Smooth muscle cell (in vitro differentiated cells): ENCODE measurements around the gene CTTN. TPM values are rescaled to one million over a fixed set of nuclear protein-coding genes. Genes with fewer than 3 reads are reported as not detected.

Experiments
- DNase-seq: peaks from one replicate; lab custom pipeline; 2025; ENCODE audit not compliant: unreplicated experiment; lab: John Stamatoyannopoulos, UW
- H2AFZ ChIP-seq: fragments of 200-600 bp; sonication (generic); 2 replicates; pipeline ENCODE4 v1.6.0; 2016; ENCODE audit warnings: antibody characterized with exemption, low read depth, mild to moderate bottlenecking
- H3F3A ChIP-seq: fragments of 200-600 bp; sonication (generic); 2 replicates; pipeline ENCODE4 v1.6.0; 2017; ENCODE audit warnings: antibody characterized with exemption, low read depth
- H3K27ac ChIP-seq: fragments of 200-600 bp; sonication (generic); 2 replicates; pipeline ENCODE4 v1.5.1; 2016; ENCODE audit warnings: low read depth, mild to moderate bottlenecking
- H3K27me3 ChIP-seq: fragments of 200-600 bp; sonication (generic); 2 replicates; pipeline ENCODE4 v1.6.1; 2016; ENCODE audit warnings: low read depth, mild to moderate bottlenecking
- H3K36me3 ChIP-seq: fragments of 200-600 bp; sonication (generic); 2 replicates; pipeline ENCODE4 v1.5.1; 2016; ENCODE audit warnings: low read depth
- H3K4me1 ChIP-seq: fragments of 200-600 bp; sonication (generic); 2 replicates; pipeline ENCODE4 v1.5.1; 2016; ENCODE audit warnings: low read depth
- H3K4me2 ChIP-seq: fragments of 200-600 bp; sonication (generic); 2 replicates; pipeline ENCODE4 v1.6.0; 2016; ENCODE audit warnings: mild to moderate bottlenecking
- H3K4me3 ChIP-seq: fragments of 200-600 bp; sonication (generic); 2 replicates; pipeline ENCODE4 v1.5.1; 2016; ENCODE audit warnings: mild to moderate bottlenecking
- H3K79me2 ChIP-seq: fragments of 200-600 bp; sonication (generic); 2 replicates; pipeline ENCODE4 v1.6.0; 2016; ENCODE audit warnings: low read depth, mild to moderate bottlenecking
- H3K9ac ChIP-seq: fragments of 200-600 bp; sonication (generic); 2 replicates; pipeline ENCODE4 v1.6.0; 2016; ENCODE audit warnings: low read depth
- H3K9me3 ChIP-seq: fragments of 200-600 bp; sonication (generic); replicated peaks from 2 replicates; pipeline ENCODE4 v1.5.1; 2016; ENCODE audit warnings: low read depth
- H4K20me1 ChIP-seq: fragments of 200-600 bp; sonication (generic); 2 replicates; pipeline ENCODE4 v1.6.0; 2016; ENCODE audit warnings: low read depth
- CTCF ChIP-seq: fragments of 200-600 bp; sonication (generic); IDR thresholded peaks from 2 replicates; pipeline ENCODE4 v1.5.1; 2017; ENCODE audit warnings: borderline replicate concordance, mild to moderate bottlenecking, antibody characterized with exemption; ENCODE audit not compliant: insufficient read depth, poor library complexity, severe bottlenecking
- WGBS: methylation state at CpG from one replicate; pipeline ENCODE4 v1.1.7; 2016; ENCODE audit warnings: low lambda C conversion rate; 5-methylcytosine and 5-hydroxymethylcytosine counted together
- polyA plus RNA-seq: library from polyadenylated mRNA; unstranded; fragments of >200 nt; fragmentation: Nextera tagmentation; extraction: Ambion mirVana; gene quantifications from 2 replicates; pipeline ENCODE4 v1.2.1, GENCODE V29; 2016
- total RNA-seq: library from RNA; depleted of rRNA; stranded (reverse); fragments of >200 nt; gene quantifications from 2 replicates; pipeline ENCODE4 v1.2.3, GENCODE V29; 2014

Gene CTTN
- total and polyA plus RNA-seq, 2 experiments from 2014 or later, result 64.7 to 173 TPM

GRCh38 chr11:70466154-70466553 lies 67.8 kb downstream of the CTTN start:
- no peaks in the 10 kb centered on the region for H3K9me3 ChIP-seq
- H3K4me3 ChIP-seq, result no peak overlapping the region
- TF ChIP-seq CTCF, result no peak
- no peaks in the 10 kb centered on the region for H3F3A ChIP-seq
- no peak for DNase-seq
- peaks cover 4% of the 10 kb centered on the region for H3K27me3 ChIP-seq
- no peaks in the 10 kb centered on the region for H4K20me1 ChIP-seq
- no peak overlapping the region for H3K27ac ChIP-seq
- H3K4me1 ChIP-seq, result no peaks in the 10 kb centered on the region
- no peaks in the 10 kb centered on the region for H3K79me2 ChIP-seq
- no peaks in the 10 kb centered on the region for H3K36me3 ChIP-seq
- WGBS, result 77% methylated on average over 10 of the region's 10 CpGs
- H3K4me2 ChIP-seq, result no peak overlapping the region
- H2AFZ ChIP-seq, result no peak overlapping the region
- no peak overlapping the region for H3K9ac ChIP-seq

- WGBS, result 89% methylated on average over 8 of the region's 8 CpGs
- Histone ChIP-seq H3K27ac (no peak overlapping the region), H3K9me3 (no peaks in the 10 kb centered on the region), H3K36me3 (no peaks in the 10 kb centered on the region), H3K4me2 (no peak overlapping the region), H3K9ac (no peak overlapping the region), H3K79me2 (no peaks in the 10 kb centered on the region), H3F3A (no peaks in the 10 kb centered on the region), H3K4me1 (no peaks in the 10 kb centered on the region), H3K4me3 (no peak overlapping the region), H4K20me1 (no peaks in the 10 kb centered on the region), H3K27me3 (no peaks in the 10 kb centered on the region), H2AFZ (no peak overlapping the region)
- no peak for DNase-seq
- no peak for TF ChIP-seq CTCF
Measured at GRCh38 chr11:70466596-70466995, 68.3 kb downstream of the CTTN start.

- Histone ChIP-seq H2AFZ (no peak overlapping the region), H4K20me1 (no peaks in the 10 kb centered on the region), H3K4me2 (no peak overlapping the region), H3K27ac (no peak overlapping the region), H3K4me1 (no peaks in the 10 kb centered on the region), H3K36me3 (no peaks in the 10 kb centered on the region), H3K79me2 (no peaks in the 10 kb centered on the region), H3K9me3 (no peaks in the 10 kb centered on the region), H3K27me3 (no peaks in the 10 kb centered on the region), H3K4me3 (no peak overlapping the region), H3F3A (no peaks in the 10 kb centered on the region), H3K9ac (no peak overlapping the region)
- DNase-seq, result peak; percentile 13
- peak; percentile 92 for TF ChIP-seq CTCF
- 52% methylated on average over 20 of the region's 20 CpGs for WGBS
Measured at GRCh38 chr11:70467201-70468085, 69.1 kb downstream of the CTTN start.
